Kidney epithelial cell (primary cell): ENCODE data around the gene MROH9. TPM values are rescaled to one million over a fixed set of nuclear protein-coding genes. Genes with fewer than 3 reads are reported as not detected.
"Not testable (repeated sequence)": the region's sequence is repeated elsewhere in the genome, so short reads cannot be mapped to it uniquely, and the experiment has no call there.

Experiments
- DNase-seq: peaks from one replicate; pipeline ENCODE4 v3.0.0-alpha.2; 2010; ENCODE audit warnings: low read depth
- H3K27me3 ChIP-seq: 2 replicates; pipeline ENCODE4 v1.6.0; 2011; ENCODE audit warnings: low read length; ENCODE audit not compliant: control insufficient read depth, insufficient read depth
- H3K36me3 ChIP-seq: 2 replicates; pipeline ENCODE4 v1.5.1; 2011; ENCODE audit warnings: low read length; ENCODE audit not compliant: control insufficient read depth, insufficient read depth
- H3K4me3 ChIP-seq: 2 replicates; pipeline ENCODE4 v1.5.1; 2011; ENCODE audit warnings: low read depth, mild to moderate bottlenecking, control low read depth, low read length
- total RNA-seq: library from RNA; depleted of rRNA; stranded (reverse); fragments of >200 nt; gene quantifications from 2 replicates; pipeline ENCODE4 v1.2.3, GENCODE V29; 2015
- TF ChIP-seq, protein P1 (sequence below): IDR thresholded peaks from 2 replicates; pipeline ENCODE4 v1.5.1; 2011; ENCODE audit warnings: mild to moderate bottlenecking, moderate library complexity, low read length, control low read depth, inconsistent platforms; ENCODE audit not compliant: insufficient read depth, poor library complexity, severe bottlenecking

The MROH9 gene
- total RNA-seq, 1 donor from 2014 or later, result not detected

DNA sequence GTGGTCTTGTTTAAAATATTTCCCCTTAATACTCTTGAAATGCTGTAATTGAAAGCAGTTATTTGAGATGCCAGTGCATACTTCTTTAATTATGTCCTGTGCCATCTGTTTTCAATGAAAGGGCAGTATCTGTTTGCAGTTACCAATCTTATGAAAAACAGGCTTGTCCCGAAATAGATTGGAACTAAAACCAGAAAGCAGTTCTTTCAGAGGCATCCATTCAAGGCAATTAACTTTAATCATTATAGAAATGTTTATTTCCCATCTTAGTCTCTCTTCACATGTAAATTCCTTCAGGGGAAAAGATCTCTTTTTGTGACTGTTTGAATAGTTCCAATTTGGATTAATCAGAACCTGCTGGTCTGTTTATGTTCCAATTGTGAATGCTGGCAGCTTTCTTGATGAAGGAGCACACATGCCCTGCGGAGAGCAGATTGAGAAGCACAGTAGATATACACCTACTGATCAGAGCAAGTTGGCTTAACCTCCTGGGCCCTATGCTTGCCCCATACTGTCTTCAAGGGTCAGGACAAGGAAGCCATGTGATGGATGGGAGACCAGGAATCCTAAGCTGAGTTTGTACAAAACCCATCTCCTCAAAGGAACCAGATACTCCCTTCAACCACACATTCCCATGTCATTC lies 41.6 kb upstream of the MROH9 start:
- no peak for DNase-seq
- TF ChIP-seq, protein P1, sequence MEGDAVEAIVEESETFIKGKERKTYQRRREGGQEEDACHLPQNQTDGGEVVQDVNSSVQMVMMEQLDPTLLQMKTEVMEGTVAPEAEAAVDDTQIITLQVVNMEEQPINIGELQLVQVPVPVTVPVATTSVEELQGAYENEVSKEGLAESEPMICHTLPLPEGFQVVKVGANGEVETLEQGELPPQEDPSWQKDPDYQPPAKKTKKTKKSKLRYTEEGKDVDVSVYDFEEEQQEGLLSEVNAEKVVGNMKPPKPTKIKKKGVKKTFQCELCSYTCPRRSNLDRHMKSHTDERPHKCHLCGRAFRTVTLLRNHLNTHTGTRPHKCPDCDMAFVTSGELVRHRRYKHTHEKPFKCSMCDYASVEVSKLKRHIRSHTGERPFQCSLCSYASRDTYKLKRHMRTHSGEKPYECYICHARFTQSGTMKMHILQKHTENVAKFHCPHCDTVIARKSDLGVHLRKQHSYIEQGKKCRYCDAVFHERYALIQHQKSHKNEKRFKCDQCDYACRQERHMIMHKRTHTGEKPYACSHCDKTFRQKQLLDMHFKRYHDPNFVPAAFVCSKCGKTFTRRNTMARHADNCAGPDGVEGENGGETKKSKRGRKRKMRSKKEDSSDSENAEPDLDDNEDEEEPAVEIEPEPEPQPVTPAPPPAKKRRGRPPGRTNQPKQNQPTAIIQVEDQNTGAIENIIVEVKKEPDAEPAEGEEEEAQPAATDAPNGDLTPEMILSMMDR, result no peak
- no peaks in the 10 kb centered on the region for H3K27me3 ChIP-seq
- H3K4me3 ChIP-seq, result no peak overlapping the region
- H3K36me3 ChIP-seq, result no peaks in the 10 kb centered on the region

- TF ChIP-seq, protein P1, result no peak
- Histone ChIP-seq H3K36me3 (no peaks in the 10 kb centered on the region), H3K27me3 (no peaks in the 10 kb centered on the region)
Observed at GRCh38 chr1:170903961-170904360, 31.4 kb upstream of the MROH9 start.

GRCh38 chr1:170908942-170909341 lies 26.4 kb upstream of the MROH9 start:
- no peak overlapping the region for H3K4me3 ChIP-seq
- no peaks in the 10 kb centered on the region for H3K27me3 ChIP-seq
- TF ChIP-seq, protein P1, result no peak
- no peaks in the 10 kb centered on the region for H3K36me3 ChIP-seq
- no peak for DNase-seq

More at GRCh38 chr1:170903961-170904360, 31.4 kb upstream of the MROH9 start:
- no peak overlapping the region for H3K4me3 ChIP-seq
- no peak for DNase-seq

DNA sequence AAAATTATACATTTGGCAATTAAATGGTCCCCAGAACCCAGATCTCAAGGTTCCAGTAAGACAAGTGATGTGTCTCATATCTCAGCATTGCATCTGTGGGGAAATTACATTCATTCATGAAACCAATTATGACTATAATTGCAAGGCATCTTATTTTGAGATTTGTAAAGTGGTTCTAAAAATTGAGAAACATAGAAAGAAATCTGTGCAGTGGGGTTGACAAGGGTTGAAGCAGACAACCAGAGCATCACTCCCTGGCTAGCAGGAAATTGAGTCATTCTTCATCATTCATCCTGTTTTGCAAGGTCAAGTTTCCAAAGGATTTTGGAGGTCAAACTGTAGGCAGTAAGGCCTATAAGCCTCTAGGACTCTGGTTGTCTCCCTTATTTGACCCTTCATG lies 25.1 kb upstream of the MROH9 start:
- TF ChIP-seq, protein P1, result no peak
- Histone ChIP-seq H3K4me3 (no peak overlapping the region), H3K27me3 (no peaks in the 10 kb centered on the region), H3K36me3 (no peaks in the 10 kb centered on the region)
- no peak for DNase-seq

DNA sequence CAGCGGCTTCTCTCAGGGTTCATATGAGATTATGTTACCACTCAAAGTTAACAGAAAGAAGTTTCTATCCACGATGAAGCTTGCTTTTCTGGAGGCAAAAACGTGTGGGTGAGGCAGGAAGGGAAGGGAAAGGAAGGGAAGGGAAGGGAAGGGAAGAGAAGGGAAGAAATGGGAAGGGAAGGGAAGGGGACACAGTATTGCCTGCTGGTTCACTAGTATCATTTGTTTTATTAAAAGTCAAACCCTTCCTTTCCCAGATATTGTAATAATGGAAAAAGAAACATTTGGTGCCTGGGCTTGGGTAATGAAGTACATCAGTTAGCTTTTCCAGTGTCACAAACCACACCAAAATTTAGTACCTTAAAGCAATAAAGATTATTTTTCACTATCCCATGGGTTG lies 18.0 kb upstream of the MROH9 start:
- DNase-seq, result no peak
- no peaks in the 10 kb centered on the region for H3K27me3 ChIP-seq

GRCh38 chr1:170924656-170925055 lies 10.7 kb upstream of the MROH9 start:
- not testable (repeated sequence) for H3K36me3 ChIP-seq, DNase-seq

More for the DNA sequence above, 18.0 kb upstream of the MROH9 start:
- Histone ChIP-seq H3K36me3 (no peaks in the 10 kb centered on the region), H3K4me3 (no peak overlapping the region)
- TF ChIP-seq, protein P1, result no peak

More at GRCh38 chr1:170924656-170925055, 10.7 kb upstream of the MROH9 start:
- H3K27me3 ChIP-seq, H3K4me3 ChIP-seq: not testable (repeated sequence)
